Neural progenitor cell (in vitro differentiated cells): ENCODE measurements around the gene LDAF1. TPM values are rescaled to one million over a fixed set of nuclear protein-coding genes. Genes with fewer than 3 reads are reported as not detected.
"Not testable (repeated sequence)": the region's sequence is repeated elsewhere in the genome, so short reads cannot be mapped to it uniquely, and the experiment has no call there.

ENCODE experiments used
- DNase-seq: peaks from one replicate; pipeline ENCODE4 v3.0.0-alpha.2; 2016; ENCODE audit warnings: low spot score
- H2AFZ ChIP-seq: fragments of 200-600 bp; sonication (generic); replicated peaks from 2 replicates; pipeline ENCODE4 v1.6.1; 2016; ENCODE audit warnings: antibody characterized with exemption
- H3F3A ChIP-seq: fragments of 200-600 bp; sonication (generic); 2 replicates; pipeline ENCODE4 v1.6.1; 2016; ENCODE audit warnings: antibody characterized with exemption, low read depth
- H3K27ac ChIP-seq: fragments of 200-600 bp; sonication (generic); 2 replicates; pipeline ENCODE4 v1.5.1; 2016; ENCODE audit warnings: mild to moderate bottlenecking
- H3K27me3 ChIP-seq: fragments of 200-600 bp; sonication (generic); 2 replicates; pipeline ENCODE4 v1.6.1; 2016; ENCODE audit warnings: mild to moderate bottlenecking, moderate library complexity
- H3K36me3 ChIP-seq: fragments of 200-600 bp; sonication (generic); 2 replicates; pipeline ENCODE4 v1.5.1; 2016
- H3K4me1 ChIP-seq: fragments of 200-600 bp; sonication (generic); 2 replicates; pipeline ENCODE4 v1.6.1; 2016; ENCODE audit warnings: mixed run types
- H3K4me2 ChIP-seq: fragments of 200-600 bp; sonication (generic); 2 replicates; pipeline ENCODE4 v1.6.1; 2016
- H3K4me3 ChIP-seq: fragments of 200-600 bp; sonication (generic); 2 replicates; pipeline ENCODE4 v1.5.1; 2016
- H3K79me2 ChIP-seq: fragments of 200-600 bp; sonication (generic); 2 replicates; pipeline ENCODE4 v1.6.1; 2016; ENCODE audit warnings: low read depth
- H3K9ac ChIP-seq: fragments of 200-600 bp; sonication (generic); 2 replicates; pipeline ENCODE4 v1.6.1; 2016
- H3K9me3 ChIP-seq: fragments of 200-600 bp; sonication (generic); 2 replicates; pipeline ENCODE4 v1.5.1; 2016; ENCODE audit warnings: low read depth
- H4K20me1 ChIP-seq: fragments of 200-600 bp; sonication (generic); 2 replicates; pipeline ENCODE4 v1.6.1; 2016; ENCODE audit warnings: low read depth
- H3K27ac Mint-ChIP-seq: 3 replicates; pipeline ENCODE4 v1.8.0; 2021; ENCODE audit warnings: mixed read lengths
- H3K27me3 Mint-ChIP-seq: 2 replicates; pipeline ENCODE4 v1.8.0; 2022; ENCODE audit warnings: low read depth, mild to moderate bottlenecking, inconsistent platforms, moderate library complexity, mixed read lengths; ENCODE audit not compliant: insufficient read depth
- H3K36me3 Mint-ChIP-seq: 3 replicates; pipeline ENCODE4 v1.8.0; 2021; ENCODE audit warnings: mixed read lengths
- H3K4me1 Mint-ChIP-seq: 3 replicates; pipeline ENCODE4 v1.8.0; 2021; ENCODE audit warnings: mixed read lengths
- H3K4me3 Mint-ChIP-seq: 3 replicates; pipeline ENCODE4 v1.8.0; 2021; ENCODE audit warnings: mild to moderate bottlenecking, moderate library complexity, mixed read lengths
- H3K9me3 Mint-ChIP-seq: 3 replicates; pipeline ENCODE4 v1.8.0; 2020; ENCODE audit warnings: mixed read lengths
- CTCF ChIP-seq: fragments of 200-600 bp; sonication (generic); IDR thresholded peaks from 2 replicates; pipeline ENCODE4 v1.5.1; 2017; ENCODE audit warnings: antibody characterized with exemption, mild to moderate bottlenecking
- EZH2 ChIP-seq: fragments of 200-600 bp; sonication (generic); IDR thresholded peaks from 2 replicates; pipeline ENCODE4 v1.6.1; 2017; ENCODE audit warnings: antibody characterized with exemption, mild to moderate bottlenecking, moderate library complexity
- EZH2phosphoT487 ChIP-seq: fragments of 200-600 bp; sonication (generic); IDR thresholded peaks from 2 replicates; pipeline ENCODE4 v1.6.1; 2017; ENCODE audit warnings: antibody characterized with exemption
- total RNA-seq: library from RNA; depleted of rRNA; stranded (reverse); fragments of >200 nt; gene quantifications from 2 replicates; pipeline ENCODE4 v1.2.3, GENCODE V29; 2015; ENCODE audit warnings: low replicate concordance

The LDAF1 gene
- total RNA-seq, 1 donor from 2014 or later: 34.8 TPM

DNA sequence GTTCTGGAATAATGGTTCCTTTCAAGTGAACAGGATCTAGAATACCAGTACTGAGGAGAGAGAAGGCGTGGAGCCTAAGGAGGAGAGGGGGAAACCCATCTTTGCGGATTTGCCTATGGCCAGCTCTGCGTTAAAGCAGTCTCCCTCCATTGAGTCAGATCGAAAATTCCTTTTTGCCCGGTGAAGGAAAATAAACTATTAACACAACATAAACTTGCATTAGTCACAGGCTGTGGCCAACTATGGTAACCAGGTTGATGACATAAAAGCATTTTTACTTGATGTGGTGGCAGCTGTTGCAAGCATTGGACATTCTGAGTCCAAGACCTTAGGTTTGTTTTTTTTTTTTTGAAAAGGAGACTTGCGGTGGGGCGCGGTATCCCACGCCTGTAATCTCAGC is 8.9 kb downstream of the LDAF1 start:
- H3K9ac ChIP-seq: no peak overlapping the region
- H3K4me1 Mint-ChIP-seq: no peaks in the 10 kb centered on the region
- no peaks in the 10 kb centered on the region for H3K4me1 ChIP-seq
- no peaks in the 10 kb centered on the region for H3K9me3 ChIP-seq
- no peaks in the 10 kb centered on the region for H3K9me3 Mint-ChIP-seq
- no peaks in the 10 kb centered on the region for H3K27me3 Mint-ChIP-seq
- no peak for DNase-seq
- H3F3A ChIP-seq: peaks cover 3% of the 10 kb centered on the region
- no peak overlapping the region for H3K4me3 Mint-ChIP-seq
- H3K36me3 ChIP-seq: no peaks in the 10 kb centered on the region
- no peak overlapping the region for H3K4me2 ChIP-seq
- peaks cover 15% of the 10 kb centered on the region for H4K20me1 ChIP-seq
- no peak overlapping the region for H3K27ac ChIP-seq
- H3K36me3 Mint-ChIP-seq: peaks cover 9% of the 10 kb centered on the region
- no peak overlapping the region for H3K27ac Mint-ChIP-seq
- H3K27me3 ChIP-seq: no peaks in the 10 kb centered on the region
- H2AFZ ChIP-seq: no peak overlapping the region
- H3K79me2 ChIP-seq: no peaks in the 10 kb centered on the region
- H3K4me3 ChIP-seq: no peak overlapping the region
- TF ChIP-seq EZH2phosphoT487 (no peak), EZH2 (no peak), CTCF (no peak)

DNA sequence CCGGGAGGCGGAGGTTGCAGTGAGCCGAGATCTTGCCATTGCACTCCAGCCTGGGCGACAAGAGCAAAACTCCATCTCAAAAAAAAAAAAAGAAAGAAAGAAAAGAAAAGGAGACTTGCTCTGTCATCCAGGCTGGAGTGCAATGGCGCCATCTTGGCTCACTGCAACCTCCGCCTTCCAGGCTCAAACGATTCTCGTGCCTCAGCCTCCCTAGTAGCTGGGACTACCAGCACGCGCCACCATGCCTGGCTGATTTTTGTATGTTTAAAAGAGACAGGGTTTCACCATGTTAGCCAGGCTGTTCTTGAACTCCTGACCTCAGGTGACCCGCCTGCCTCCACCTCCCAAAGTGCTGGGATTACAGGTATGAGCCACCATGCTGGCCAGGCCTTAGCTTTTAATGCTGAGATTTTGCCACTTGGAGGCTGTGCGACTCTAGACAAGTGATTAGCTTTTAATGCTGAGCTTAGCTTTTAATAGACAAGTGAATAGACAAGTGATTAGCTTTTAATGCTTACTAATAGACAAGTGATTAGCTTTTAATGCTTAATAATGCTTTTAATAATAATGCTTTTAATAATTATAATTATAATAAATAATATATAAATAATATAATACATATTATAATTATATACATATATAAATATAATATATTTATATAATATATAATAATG is 9.6 kb downstream of the LDAF1 start:
- H3K9me3 ChIP-seq: no peaks in the 10 kb centered on the region
- Mint-ChIP-seq H3K27ac (no peak overlapping the region), H3K4me3 (no peak overlapping the region), H3K36me3 (peaks cover 10% of the 10 kb centered on the region), H3K27me3 (no peaks in the 10 kb centered on the region), H3K4me1 (no peaks in the 10 kb centered on the region), H3K9me3 (no peaks in the 10 kb centered on the region)
- no peaks in the 10 kb centered on the region for H3K36me3 ChIP-seq
- peaks cover 15% of the 10 kb centered on the region for H4K20me1 ChIP-seq
- TF ChIP-seq CTCF: no peak
- no peak for TF ChIP-seq EZH2phosphoT487
- TF ChIP-seq EZH2: no peak
- H3F3A ChIP-seq: peaks cover 3% of the 10 kb centered on the region
- H3K4me1 ChIP-seq: no peaks in the 10 kb centered on the region
- H3K27ac ChIP-seq: no peak overlapping the region
- no peak overlapping the region for H2AFZ ChIP-seq
- no peak for DNase-seq
- no peaks in the 10 kb centered on the region for H3K79me2 ChIP-seq
- H3K27me3 ChIP-seq: no peaks in the 10 kb centered on the region
- H3K4me2 ChIP-seq: no peak overlapping the region
- H3K9ac ChIP-seq: no peak overlapping the region
- H3K4me3 ChIP-seq: no peak overlapping the region

- H3K27ac Mint-ChIP-seq: no peak overlapping the region
- no peak overlapping the region for H3K9ac ChIP-seq
- no peaks in the 10 kb centered on the region for H3K4me1 Mint-ChIP-seq
- H3K27me3 ChIP-seq: no peaks in the 10 kb centered on the region
- H3K36me3 ChIP-seq: no peaks in the 10 kb centered on the region
- no peak for DNase-seq
- TF ChIP-seq EZH2phosphoT487: no peak
- TF ChIP-seq EZH2: no peak
- no peak for TF ChIP-seq CTCF
- H3K9me3 Mint-ChIP-seq: no peaks in the 10 kb centered on the region
- H3K9me3 ChIP-seq: no peaks in the 10 kb centered on the region
- H3F3A ChIP-seq: peaks cover 3% of the 10 kb centered on the region
- H4K20me1 ChIP-seq: peaks cover 15% of the 10 kb centered on the region
- H3K36me3 Mint-ChIP-seq: peaks cover 7% of the 10 kb centered on the region
- H3K27me3 Mint-ChIP-seq: no peaks in the 10 kb centered on the region
- no peak overlapping the region for H3K4me2 ChIP-seq
- H3K27ac ChIP-seq: no peak overlapping the region
- H3K4me3 Mint-ChIP-seq: no peak overlapping the region
- H3K4me3 ChIP-seq: no peak overlapping the region
- no peaks in the 10 kb centered on the region for H3K4me1 ChIP-seq
- H3K79me2 ChIP-seq: no peaks in the 10 kb centered on the region
- no peak overlapping the region for H2AFZ ChIP-seq
Measured at GRCh38 chr16:21169249-21169981, 10.9 kb downstream of the LDAF1 start.

DNA sequence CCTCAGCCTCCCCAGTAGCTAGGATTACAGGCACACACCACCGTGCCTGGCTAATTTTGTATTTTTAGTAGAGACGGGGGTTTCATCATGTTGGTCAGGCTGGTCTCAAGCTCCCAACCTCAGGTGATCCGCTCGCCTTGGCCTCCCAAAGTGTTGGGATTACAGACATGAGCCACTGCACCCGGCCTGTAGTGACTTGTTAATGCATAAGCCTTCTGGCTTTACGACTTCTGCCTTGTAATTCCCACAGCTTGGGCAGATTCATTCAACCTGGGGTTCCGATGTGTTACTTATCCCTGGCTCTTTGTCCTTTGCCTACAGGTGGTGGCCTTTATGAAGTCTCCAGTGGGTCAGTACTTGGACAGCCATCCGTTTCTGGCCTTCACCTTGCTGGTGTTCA is 11.6 kb downstream of the LDAF1 start:
- not testable (repeated sequence) for H3K36me3 Mint-ChIP-seq, H3K27ac Mint-ChIP-seq, H3K79me2 ChIP-seq, DNase-seq, H3K9me3 Mint-ChIP-seq, H3K4me1 ChIP-seq, H3K4me2 ChIP-seq, H3K4me3 Mint-ChIP-seq, H3K27me3 Mint-ChIP-seq, H3K9me3 ChIP-seq, H2AFZ ChIP-seq, H3K27me3 ChIP-seq, H3K4me3 ChIP-seq, H3K36me3 ChIP-seq, H3K27ac ChIP-seq, H3K4me1 Mint-ChIP-seq, H3F3A ChIP-seq, H3K9ac ChIP-seq
- peaks cover 15% of the 10 kb centered on the region for H4K20me1 ChIP-seq
